H9 (cell line): ENCODE data around the gene ANO3. TPM values are rescaled to one million over a fixed set of nuclear protein-coding genes. Genes with fewer than 3 reads are reported as not detected.

Source experiments
- DNase-seq: peaks from one replicate; pipeline ENCODE4 v3.0.0-alpha.2; 2017
- H2AFZ ChIP-seq: one replicate; pipeline ENCODE4 v1.6.1; 2013; ENCODE audit warnings: mild to moderate bottlenecking, low read length, control low read depth, moderate library complexity
- H2AK5ac ChIP-seq: 2 replicates; pipeline ENCODE4 v1.6.1; 2013; ENCODE audit warnings: low read length, control low read depth, mixed read lengths; ENCODE audit not compliant: insufficient read length
- H2BK120ac ChIP-seq: one replicate; pipeline ENCODE4 v1.6.1; 2013; ENCODE audit warnings: low read depth, mild to moderate bottlenecking, low read length, control low read depth, inconsistent platforms; ENCODE audit not compliant: poor library complexity, severe bottlenecking
- H2BK12ac ChIP-seq: 2 replicates; pipeline ENCODE4 v1.6.1; 2013; ENCODE audit warnings: low read length, control low read depth, mixed read lengths, low read depth; ENCODE audit not compliant: insufficient read length
- H2BK15ac ChIP-seq: 2 replicates; pipeline ENCODE4 v1.6.1; 2013; ENCODE audit warnings: low read depth, low read length, control low read depth
- H2BK20ac ChIP-seq: one replicate; pipeline ENCODE4 v1.6.1; 2013; ENCODE audit warnings: low read depth, mild to moderate bottlenecking, low read length, control low read depth, inconsistent platforms; ENCODE audit not compliant: poor library complexity, severe bottlenecking
- H2BK5ac ChIP-seq: 2 replicates; pipeline ENCODE4 v1.6.1; 2013; ENCODE audit warnings: low read length, control low read depth, mixed read lengths; ENCODE audit not compliant: insufficient read length
- H3K14ac ChIP-seq: 2 replicates; pipeline ENCODE4 v1.6.1; 2013; ENCODE audit warnings: low read length, control low read depth; ENCODE audit not compliant: insufficient read depth
- H3K18ac ChIP-seq: 2 replicates; pipeline ENCODE4 v1.6.1; 2013; ENCODE audit warnings: low read depth, mild to moderate bottlenecking, mixed read lengths, low read length, control low read depth; ENCODE audit not compliant: insufficient read length
- H3K23ac ChIP-seq: 2 replicates; pipeline ENCODE4 v1.6.1; 2013; ENCODE audit warnings: low read length, control low read depth, mixed read lengths, low read depth; ENCODE audit not compliant: insufficient read length
- H3K23me2 ChIP-seq: 2 replicates; pipeline ENCODE4 v1.6.1; 2013; ENCODE audit warnings: low read depth, mild to moderate bottlenecking, mixed read lengths, low read length, control low read depth; ENCODE audit not compliant: insufficient read length, poor library complexity, severe bottlenecking
- H3K27ac ChIP-seq: 2 replicates; pipeline ENCODE4 v1.5.1; 2013; ENCODE audit warnings: low read length, control low read depth, mixed read lengths, low read depth; ENCODE audit not compliant: insufficient read length
- H3K27me3 ChIP-seq: 2 replicates; pipeline ENCODE4 v1.6.1; 2013; ENCODE audit warnings: low read length, control low read depth, inconsistent platforms; ENCODE audit not compliant: insufficient read depth
- H3K4ac ChIP-seq: 2 replicates; pipeline ENCODE4 v1.6.1; 2013; ENCODE audit warnings: low read depth, mild to moderate bottlenecking, control low read depth, inconsistent platforms, low read length, moderate library complexity
- H3K4me1 ChIP-seq: 2 replicates; pipeline ENCODE4 v1.6.1; 2013; ENCODE audit warnings: low read length, control low read depth, inconsistent platforms; ENCODE audit not compliant: insufficient read depth
- H3K4me2 ChIP-seq: 2 replicates; pipeline ENCODE4 v1.6.1; 2013; ENCODE audit warnings: low read length, control low read depth, mixed read lengths; ENCODE audit not compliant: insufficient read length, insufficient read depth
- H3K56ac ChIP-seq: 2 replicates; pipeline ENCODE4 v1.6.1; 2013; ENCODE audit warnings: low read depth, mild to moderate bottlenecking, mixed read lengths, low read length, control low read depth; ENCODE audit not compliant: insufficient read length
- H3K79me1 ChIP-seq: 2 replicates; pipeline ENCODE4 v1.6.1; 2013; ENCODE audit warnings: low read depth, mild to moderate bottlenecking, moderate library complexity, low read length, control low read depth, inconsistent platforms; ENCODE audit not compliant: insufficient read depth, poor library complexity, severe bottlenecking
- H3K79me2 ChIP-seq: 2 replicates; pipeline ENCODE4 v1.6.1; 2013; ENCODE audit warnings: low read length, control low read depth, inconsistent platforms; ENCODE audit not compliant: insufficient read depth
- H3K9ac ChIP-seq: 2 replicates; pipeline ENCODE4 v1.6.1; 2013; ENCODE audit warnings: low read length, control low read depth, mixed read lengths; ENCODE audit not compliant: insufficient read length; ENCODE audit errors: extremely low read depth
- H3K9me3 ChIP-seq: one replicate; pipeline ENCODE4 v1.6.1; 2013; ENCODE audit warnings: low read depth, low read length, inconsistent platforms; ENCODE audit not compliant: control insufficient read depth
- H3T11ph ChIP-seq: one replicate; pipeline ENCODE4 v1.6.1; 2013; ENCODE audit warnings: mild to moderate bottlenecking, low read length, control low read depth, inconsistent platforms
- H4K20me1 ChIP-seq: one replicate; pipeline ENCODE4 v1.6.1; 2013; ENCODE audit not compliant: control insufficient read depth, insufficient read length, insufficient read depth
- H4K5ac ChIP-seq: 2 replicates; pipeline ENCODE4 v1.6.1; 2013; ENCODE audit warnings: low read depth, mild to moderate bottlenecking, mixed read lengths, low read length, control low read depth; ENCODE audit not compliant: insufficient read length
- H4K8ac ChIP-seq: replicated peaks from 2 replicates; pipeline ENCODE4 v1.6.1; 2013; ENCODE audit warnings: low read length, control low read depth, mixed read lengths, low read depth; ENCODE audit not compliant: insufficient read length
- H4K91ac ChIP-seq: 2 replicates; pipeline ENCODE4 v1.6.1; 2013; ENCODE audit warnings: low read depth, mild to moderate bottlenecking, moderate library complexity, mixed read lengths, low read length, control low read depth; ENCODE audit not compliant: insufficient read length
- H3K27ac Mint-ChIP-seq, 3 experiments: 2 replicates in 2 of 3; 3 replicates in 1 of 3; pipeline ENCODE4 v1.8.0; 2020 to 2021; ENCODE audit warnings: mixed read lengths in 3 of 3, mild to moderate bottlenecking in 1 of 3, moderate library complexity in 1 of 3
- H3K27me3 Mint-ChIP-seq: 2 replicates; pipeline ENCODE4 v1.8.0; 2021; ENCODE audit warnings: low read depth, mild to moderate bottlenecking, moderate library complexity, mixed read lengths
- H3K36me3 Mint-ChIP-seq, 3 experiments: 2 replicates in 2 of 3; 3 replicates in 1 of 3; pipeline ENCODE4 v1.8.0; 2020 to 2021; ENCODE audit warnings: low read depth in 3 of 3, mixed read lengths in 3 of 3; ENCODE audit not compliant: insufficient read depth in 1 of 3
- H3K4me1 Mint-ChIP-seq, 2 experiments: 2 replicates each; pipeline ENCODE4 v1.8.0; 2020; ENCODE audit warnings: mixed read lengths in 2 of 2
- H3K4me3 Mint-ChIP-seq, 2 experiments: 2 replicates in 1 of 2; 3 replicates in 1 of 2; pipeline ENCODE4 v1.8.0; 2020 to 2021; ENCODE audit warnings: mild to moderate bottlenecking in 2 of 2, mixed read lengths in 2 of 2, moderate library complexity in 1 of 2
- H3K9me3 Mint-ChIP-seq, 2 experiments: 2 replicates in 1 of 2; 3 replicates in 1 of 2; pipeline ENCODE4 v1.8.0; 2020; ENCODE audit warnings: mild to moderate bottlenecking in 2 of 2, mixed read lengths in 2 of 2, moderate library complexity in 1 of 2
- CTCF ChIP-seq: fragments of 200-600 bp; sonication (generic); conservative IDR thresholded peaks from 3 replicates; pipeline ENCODE4 v1.8.0; 2021; ENCODE audit warnings: antibody characterized with exemption, mild to moderate bottlenecking
- WGBS: extraction: QIAGEN DNeasy Blood & Tissue Kit; methylation state at CpG from one replicate; pipeline ENCODE4 v1.1.7; 2013; ENCODE audit warnings: missing lambda C conversion rate, low lambda C conversion rate, mixed read lengths; ENCODE audit not compliant: insufficient read length; ENCODE audit errors: extremely low coverage; 5-methylcytosine and 5-hydroxymethylcytosine counted together
- total RNA-seq: library from RNA; stranded (reverse); gene quantifications from 2 replicates; pipeline ENCODE4 v1.2.1, GENCODE V29; 2021

ANO3 gene
- total RNA-seq, 1 experiment from 2014 or later = not detected

GRCh38 chr11:26712497-26712896 is 380.6 kb downstream of the ANO3 start:
- Histone ChIP-seq H2BK12ac (no peak overlapping the region), H3K18ac (no peak overlapping the region), H3T11ph (no peak overlapping the region), H2BK20ac (no peak overlapping the region), H3K79me2 (no peaks in the 10 kb centered on the region), H3K14ac (no peak overlapping the region), H3K56ac (no peak overlapping the region), H3K27me3 (no peaks in the 10 kb centered on the region), H3K27ac (no peak overlapping the region), H3K4me1 (no peaks in the 10 kb centered on the region), H3K9me3 (no peaks in the 10 kb centered on the region), H2BK5ac (no peak overlapping the region), H2BK15ac (no peak overlapping the region), H4K5ac (no peak overlapping the region), H2AK5ac (no peak overlapping the region), H3K23me2 (no peaks in the 10 kb centered on the region), H4K20me1 (no peaks in the 10 kb centered on the region), H3K4ac (no peak overlapping the region), H4K8ac (no peak overlapping the region), H3K4me2 (no peak overlapping the region), H3K9ac (no peak overlapping the region), H2AFZ (no peak overlapping the region), H4K91ac (no peak overlapping the region), H3K79me1 (no peaks in the 10 kb centered on the region), H3K23ac (no peak overlapping the region), H2BK120ac (no peak overlapping the region)
- Mint-ChIP-seq H3K4me1 (no peaks in the 10 kb centered on the region), H3K27ac (no peak overlapping the region), H3K36me3 (no peaks in the 10 kb centered on the region), H3K27me3 (no peaks in the 10 kb centered on the region), H3K9me3 (no peaks in the 10 kb centered on the region), H3K4me3 (no peak overlapping the region)
- no peak for TF ChIP-seq CTCF
- no CpG with 5 or more reads among the region's 5 CpGs for WGBS
- DNase-seq = no peak

Other genes starting within 250 kb of the ANO3 start
- gene MUC15, start 240.1 kb downstream of the ANO3 start, total RNA-seq = not detected in 2 replicates